Measurements from ENCODE around the gene SRPRB.
"Not testable (repeated sequence)": the region's sequence is repeated elsewhere in the genome, so short reads cannot be mapped to it uniquely, and the experiment has no call there.

The SRPRB gene

DNA sequence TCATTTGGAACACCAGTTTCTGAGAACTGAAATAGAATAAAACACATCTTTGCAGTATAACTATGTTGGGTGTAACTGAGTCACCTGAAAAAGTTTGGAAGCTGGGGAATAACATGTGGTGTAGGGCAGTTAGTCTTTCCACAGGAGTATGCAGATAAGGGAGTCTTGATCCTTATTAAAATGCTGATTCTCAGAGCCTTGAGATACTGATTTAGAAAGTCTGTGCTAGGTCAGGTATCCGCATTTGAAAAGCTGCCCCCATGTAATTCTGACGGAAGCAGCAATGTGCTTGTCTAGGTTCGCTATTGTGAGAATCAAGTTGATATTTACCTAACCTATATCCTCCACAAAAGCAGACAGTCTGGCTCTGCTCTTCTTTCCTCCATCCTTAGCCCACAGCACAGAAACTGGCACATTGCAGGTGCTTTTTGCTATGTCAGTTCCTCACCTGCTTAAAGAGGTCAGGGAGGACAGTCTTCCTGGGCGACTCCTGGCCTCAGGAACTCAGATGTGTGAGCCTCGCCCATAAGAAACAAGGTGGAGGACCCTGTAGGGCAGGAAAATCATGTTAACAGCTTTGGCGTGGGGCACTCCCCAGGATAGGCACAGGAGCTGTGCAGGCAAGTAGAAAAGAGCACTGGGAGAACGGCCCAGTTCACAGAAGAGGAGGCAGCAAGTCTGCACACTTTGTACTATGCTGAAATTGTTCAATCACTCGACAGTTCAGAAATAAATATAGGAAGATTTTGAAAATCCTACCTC is 27.6 kb upstream of the SRPRB start:
- no peak for DNase-seq (ENCODE audit: low read depth, low spot score)

DNA sequence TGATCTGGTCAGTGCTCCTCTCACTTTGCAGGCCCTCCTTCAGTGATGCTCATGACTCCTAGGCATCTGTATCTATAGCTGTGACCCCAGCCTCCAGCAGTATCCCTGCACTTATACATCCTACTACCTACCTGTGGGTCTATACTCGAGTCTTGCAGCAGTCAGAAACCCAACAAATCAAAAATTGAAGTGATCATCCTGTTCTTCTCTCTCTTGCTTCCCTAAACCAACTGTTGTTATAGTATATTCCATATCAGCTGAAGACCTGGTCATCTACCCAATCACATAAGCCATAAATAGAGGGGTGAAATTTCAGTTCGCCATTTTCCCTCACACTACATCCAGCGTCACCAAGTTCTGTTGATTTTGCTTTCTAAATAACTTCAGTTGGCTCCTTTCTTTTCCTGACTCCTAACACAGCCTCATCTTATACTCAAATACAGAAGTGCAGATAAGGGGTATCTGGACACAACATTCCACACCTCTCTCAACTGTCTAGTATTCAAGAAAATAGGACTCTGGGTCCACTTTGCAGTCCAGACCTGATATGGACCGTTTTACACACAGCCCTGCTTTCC is 25.9 kb upstream of the SRPRB start:
- no peak for DNase-seq (ENCODE audit: low read depth, low spot score)

DNA sequence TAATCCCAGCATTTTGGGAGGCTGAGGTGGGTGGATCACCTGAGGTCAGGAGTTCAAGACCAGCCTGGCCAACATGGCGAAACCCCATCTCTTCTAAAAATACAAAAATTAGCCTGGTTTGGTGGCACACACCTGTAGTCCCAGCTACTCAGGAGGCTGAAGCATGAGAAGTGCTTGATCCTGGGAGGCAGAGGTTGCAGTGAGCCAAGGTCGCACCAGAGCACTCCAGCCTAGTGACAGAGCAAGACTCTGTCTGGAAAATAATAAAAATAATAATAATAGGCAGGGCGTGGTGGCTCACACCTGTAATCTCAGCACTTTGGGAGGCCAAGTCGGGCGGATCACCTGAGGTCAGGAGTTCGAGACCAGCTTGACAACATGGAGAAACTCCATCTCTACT is 24.9 kb upstream of the SRPRB start:
- not testable (repeated sequence) for DNase-seq (ENCODE audit: low read depth, low spot score)

DNA sequence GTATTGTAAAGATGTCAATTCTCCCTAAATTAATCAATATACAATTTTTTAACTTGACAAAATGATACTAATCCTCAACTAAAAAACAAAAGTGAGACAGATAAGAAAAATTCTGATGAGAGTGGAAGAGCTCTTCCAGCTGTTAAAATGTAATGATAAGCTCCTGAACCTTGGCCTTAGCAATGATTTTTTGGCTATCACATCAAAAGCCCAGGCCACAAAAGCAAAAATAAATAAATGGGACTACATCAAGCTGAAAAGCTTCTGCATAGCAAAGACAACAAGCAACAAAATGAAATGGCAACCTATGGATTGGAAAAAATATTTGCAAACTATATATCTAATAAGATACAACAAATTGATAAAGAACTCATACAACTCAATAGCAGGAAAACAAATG is 24.0 kb upstream of the SRPRB start:
- DNase-seq (ENCODE audit: low read depth, low spot score), result no peak

DNA sequence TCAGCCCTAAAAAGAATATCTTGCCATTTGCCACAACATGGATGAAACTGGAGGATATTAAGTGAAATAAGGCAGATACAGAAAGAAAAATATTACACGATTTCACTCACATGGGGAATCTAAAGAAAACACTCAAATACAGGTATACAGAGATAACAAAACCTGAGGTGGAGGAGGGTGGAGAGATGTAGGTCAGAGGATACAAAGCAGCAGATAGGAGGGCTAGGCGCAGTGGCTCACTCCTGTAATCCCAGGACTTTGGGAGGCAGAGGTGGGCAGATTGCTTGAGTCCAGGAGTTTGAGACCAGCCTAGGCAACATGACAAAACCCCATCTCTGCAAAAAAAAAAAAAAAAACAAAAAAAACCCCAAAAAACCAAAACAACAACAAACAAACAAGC is 23.2 kb upstream of the SRPRB start:
- DNase-seq (ENCODE audit: low read depth, low spot score), result no peak

DNA sequence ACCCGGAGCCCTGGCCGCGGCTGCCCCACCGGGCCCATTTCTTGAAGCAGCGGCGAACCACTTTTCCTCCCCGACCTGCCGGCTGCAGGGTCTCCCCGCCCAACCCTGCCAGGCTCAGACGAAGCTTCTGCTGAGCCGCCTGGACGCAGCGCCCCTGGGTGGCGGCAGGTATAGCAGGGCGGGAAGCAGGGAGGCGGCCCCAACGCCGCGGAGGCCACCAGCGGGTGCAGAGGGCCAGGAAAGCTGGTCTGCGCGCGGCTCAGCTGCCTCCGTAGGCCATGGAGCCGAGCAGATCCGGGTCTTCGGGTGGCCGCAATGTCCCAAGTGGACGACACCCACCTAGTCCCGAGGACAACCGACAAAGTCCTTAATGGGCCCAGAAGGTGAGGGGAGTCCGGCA is 21.9 kb upstream of the SRPRB start:
- DNase-seq (ENCODE audit: low read depth, low spot score), result no peak

DNA sequence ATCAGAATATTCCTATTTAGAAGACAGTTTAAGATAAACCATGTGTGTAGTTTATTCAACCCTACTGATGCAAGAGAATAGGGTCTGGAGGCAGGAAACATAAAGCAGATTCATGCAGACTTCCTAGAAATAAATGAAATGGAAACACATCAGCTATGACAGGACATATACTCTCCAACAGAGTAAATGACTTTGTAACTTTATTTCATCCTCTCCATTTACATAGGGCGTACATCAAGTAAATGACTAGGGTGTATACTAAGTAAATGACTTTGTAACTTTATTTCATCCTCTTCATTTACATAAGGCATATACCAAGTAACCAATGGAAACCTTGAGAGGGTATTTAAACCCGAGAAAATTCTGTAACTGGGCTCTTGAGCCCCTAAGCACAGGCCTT is 17.6 kb upstream of the SRPRB start:
- DNase-seq (ENCODE audit: low read depth, low spot score), result no peak

DNA sequence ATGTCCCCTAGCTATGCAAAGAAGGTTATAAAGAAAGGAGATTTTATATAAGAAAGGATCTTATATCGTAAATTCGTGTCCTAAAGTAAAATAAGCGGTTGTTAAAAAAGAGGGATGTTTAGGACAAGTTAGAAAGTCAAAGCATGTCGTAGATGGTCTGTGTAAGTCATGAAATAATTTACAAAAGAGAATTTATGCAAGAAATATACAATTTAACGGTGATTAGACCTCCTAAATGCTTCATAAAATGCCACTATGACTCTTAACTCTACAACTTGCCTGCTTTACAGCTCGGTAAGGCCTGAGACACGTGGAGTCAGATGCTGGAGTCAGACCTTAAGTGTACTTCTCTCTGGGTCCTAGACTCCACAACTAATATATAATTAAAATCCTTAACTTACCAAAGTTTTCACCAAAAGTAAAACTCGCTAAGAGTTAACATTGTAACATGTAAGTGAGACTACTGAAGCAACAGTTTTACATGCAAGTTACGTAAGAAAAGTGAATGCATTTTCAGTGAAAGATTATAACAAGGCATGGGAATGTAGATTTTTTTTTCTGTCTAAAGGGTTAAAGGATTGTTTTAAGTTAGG is 13.3 kb upstream of the SRPRB start:
- DNase-seq (ENCODE audit: low read depth, low spot score), result no peak

DNA sequence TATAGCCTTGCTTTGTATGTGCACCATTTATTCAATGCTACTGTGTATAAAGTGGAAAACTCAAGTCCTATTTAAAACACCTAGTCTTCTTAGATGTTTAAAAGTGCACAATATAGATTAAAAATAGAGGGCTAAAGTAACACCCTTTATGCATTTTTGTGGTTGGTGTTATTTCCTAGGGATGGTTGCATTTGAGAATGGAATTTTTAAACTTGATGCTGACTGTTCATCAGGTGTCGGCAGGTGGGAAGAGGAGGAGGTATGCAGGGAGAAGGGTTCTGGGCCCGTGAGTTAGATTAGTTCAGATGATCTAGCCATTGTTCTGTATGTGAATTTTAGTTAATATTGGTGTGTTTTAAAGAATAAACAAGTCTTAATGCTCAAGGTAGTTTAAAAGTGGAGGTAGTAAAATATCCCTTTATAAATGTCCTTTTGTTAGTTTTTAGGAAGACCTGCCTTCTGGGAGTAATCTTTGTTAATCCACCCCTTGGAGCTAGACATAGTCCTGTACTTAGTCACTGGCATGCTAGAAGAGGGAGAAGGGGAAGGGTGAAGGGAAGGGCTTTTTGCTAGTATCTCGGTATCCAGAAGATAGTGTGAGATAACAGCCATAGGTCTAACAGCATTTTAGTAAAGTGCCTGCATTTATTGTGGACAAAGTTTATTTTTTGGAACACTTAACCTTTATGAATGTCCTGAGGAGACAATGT is 8.1 kb upstream of the SRPRB start:
- no peak for DNase-seq (ENCODE audit: low read depth, low spot score)

DNA sequence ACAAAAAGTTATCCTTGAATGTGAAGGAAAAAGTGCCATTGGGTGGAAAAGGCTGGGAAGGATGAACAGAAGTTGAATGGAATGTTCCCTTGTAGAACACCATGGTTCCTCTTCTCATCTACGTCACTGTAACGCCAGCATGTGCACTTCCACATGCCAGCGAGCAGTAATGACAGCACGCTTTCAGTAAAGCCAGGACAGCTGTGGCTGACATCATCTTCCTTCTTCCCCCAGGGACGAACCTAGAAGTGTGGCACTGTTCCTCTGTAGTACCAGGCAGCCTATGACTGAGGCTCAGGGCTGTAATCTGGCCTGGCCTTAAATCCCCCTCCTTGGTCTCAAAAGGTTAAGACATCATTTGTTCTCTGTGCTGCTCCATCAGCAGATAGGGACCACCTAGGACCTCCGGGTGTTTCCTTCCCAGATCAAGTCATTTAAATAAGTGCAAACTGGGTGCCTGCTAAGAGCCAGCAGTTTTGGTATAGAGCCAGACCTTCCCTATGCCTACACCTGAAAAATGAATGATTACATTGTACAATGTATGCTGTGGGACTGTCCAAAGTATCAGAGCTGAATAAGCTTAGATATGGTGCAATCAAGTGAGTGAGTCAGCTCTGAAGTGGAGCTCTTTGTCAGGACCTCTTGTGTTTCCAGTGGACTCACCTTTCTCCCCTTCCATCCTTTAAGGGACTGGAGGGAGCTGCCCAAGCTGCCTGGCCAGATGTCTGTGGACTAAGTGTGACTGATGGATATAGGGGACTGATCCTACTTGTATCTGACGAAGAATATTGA is 5.6 kb upstream of the SRPRB start:
- DNase-seq (ENCODE audit: low read depth, low spot score), result no peak

DNA sequence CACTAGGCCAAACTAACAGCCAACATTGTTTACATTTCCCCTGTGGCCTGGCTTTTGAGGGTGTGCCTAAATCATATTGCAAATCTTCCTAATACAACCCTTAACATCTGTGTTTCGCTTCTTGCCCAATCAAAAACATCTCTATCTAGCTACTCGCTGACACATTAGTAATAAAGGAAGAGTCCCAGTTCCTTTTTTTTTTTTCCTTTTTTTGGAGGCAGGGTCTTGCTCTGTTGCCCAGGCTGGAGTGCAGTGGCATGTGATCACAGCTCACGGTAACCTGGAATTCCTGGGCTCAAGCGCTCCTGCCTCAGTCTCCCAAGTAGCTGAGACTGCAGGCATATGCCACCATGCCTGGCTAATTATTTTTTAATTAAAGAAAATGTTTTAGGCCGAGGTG is 2.1 kb upstream of the SRPRB start:
- DNase-seq (ENCODE audit: low read depth, low spot score), result no peak

DNA sequence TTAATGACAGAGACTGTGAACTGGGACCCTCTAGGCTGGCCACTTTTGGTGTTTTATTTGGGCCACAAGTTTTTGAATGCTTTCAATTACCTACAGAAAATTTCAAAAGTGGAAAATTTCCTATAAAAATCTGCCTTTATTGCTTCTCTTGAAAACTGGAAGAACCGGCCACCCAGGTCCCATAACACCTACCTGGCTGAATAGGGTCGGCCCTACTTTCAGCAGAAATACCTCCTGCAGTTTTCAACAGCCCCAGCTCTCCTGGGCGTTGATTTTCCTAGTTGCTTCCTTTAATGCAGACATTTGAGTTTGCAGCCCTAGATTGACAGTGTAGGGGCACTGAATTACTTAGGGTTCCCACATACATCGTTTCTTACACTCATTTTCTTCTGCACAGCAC is 719 bp upstream of the SRPRB start:
- DNase-seq (ENCODE audit: low read depth, low spot score), result no peak

DNA sequence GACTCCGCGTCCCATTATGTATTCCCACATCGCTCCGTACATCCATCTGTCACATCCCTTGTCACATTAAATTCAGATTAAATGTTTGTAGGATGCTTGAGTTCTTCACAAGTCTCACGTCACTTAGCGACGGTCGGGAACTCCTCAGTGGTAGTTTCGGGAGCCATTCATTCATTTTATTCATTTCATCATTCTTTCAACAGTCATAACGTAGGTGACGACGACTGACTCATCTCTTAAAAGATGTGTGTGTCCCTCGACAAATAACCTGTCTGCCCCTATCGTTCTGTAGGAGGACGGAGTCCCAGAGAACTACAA is 272 bp upstream of the SRPRB start:
- DNase-seq (ENCODE audit: low read depth, low spot score), result no peak

DNA sequence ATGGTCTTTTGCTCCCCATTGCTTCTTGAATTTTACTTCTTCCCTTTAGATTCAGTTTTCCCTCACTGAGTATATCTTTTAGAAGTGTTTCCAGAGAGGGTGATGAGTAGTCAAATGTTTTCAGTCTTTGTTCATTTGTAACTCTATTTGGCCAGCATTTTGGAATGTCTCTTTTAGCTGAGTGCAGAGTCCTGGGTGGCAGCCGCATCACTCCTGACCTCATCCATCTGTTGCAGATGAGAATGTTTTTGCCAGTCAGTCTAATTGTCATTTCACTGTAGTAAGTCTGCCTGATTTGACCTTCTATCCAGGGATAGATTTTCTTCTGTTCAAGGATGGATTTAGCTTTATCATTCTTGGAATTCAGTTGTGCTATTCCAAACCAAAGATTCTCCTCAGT is 7.3 kb downstream of the SRPRB start:
- DNase-seq (ENCODE audit: low read depth, low spot score), result no peak

DNA sequence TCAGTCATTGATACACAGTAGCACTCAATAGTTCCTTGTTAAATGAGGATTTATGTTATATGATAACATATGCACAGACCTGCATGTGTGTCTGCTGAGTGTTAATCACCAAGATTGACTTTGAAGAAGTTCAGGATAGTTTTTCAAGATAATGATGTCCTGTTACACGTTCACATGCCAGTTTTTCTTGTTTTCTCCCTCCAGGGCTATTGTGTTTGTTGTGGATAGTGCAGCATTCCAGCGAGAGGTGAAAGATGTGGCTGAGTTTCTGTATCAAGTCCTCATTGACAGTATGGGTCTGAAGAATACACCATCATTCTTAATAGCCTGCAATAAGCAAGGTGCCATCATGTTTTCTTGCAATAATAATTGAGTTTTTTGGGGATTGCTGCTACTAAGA is 9.8 kb downstream of the SRPRB start:
- no peak for DNase-seq (ENCODE audit: low read depth, low spot score)

DNA sequence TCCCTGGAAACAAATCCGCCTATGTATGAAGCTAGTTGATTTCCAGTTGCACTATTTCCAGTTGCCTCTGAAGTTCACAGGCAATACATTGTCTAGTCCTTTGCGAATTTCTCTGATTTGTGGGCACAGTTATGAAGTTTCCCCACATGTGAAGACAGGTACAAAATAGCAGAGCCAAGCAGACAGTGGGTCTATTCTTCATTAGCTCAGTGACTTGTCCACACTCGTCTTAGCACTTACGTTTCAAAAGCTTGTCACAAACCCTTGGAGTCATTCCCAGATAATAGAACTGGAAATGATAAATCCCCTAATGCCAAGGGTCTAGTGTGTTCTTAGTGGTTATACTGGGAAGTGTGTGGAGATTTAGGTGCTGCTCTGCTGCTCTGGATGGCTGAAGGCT is 14.5 kb downstream of the SRPRB start:
- DNase-seq (ENCODE audit: low read depth, low spot score), result no peak

DNA sequence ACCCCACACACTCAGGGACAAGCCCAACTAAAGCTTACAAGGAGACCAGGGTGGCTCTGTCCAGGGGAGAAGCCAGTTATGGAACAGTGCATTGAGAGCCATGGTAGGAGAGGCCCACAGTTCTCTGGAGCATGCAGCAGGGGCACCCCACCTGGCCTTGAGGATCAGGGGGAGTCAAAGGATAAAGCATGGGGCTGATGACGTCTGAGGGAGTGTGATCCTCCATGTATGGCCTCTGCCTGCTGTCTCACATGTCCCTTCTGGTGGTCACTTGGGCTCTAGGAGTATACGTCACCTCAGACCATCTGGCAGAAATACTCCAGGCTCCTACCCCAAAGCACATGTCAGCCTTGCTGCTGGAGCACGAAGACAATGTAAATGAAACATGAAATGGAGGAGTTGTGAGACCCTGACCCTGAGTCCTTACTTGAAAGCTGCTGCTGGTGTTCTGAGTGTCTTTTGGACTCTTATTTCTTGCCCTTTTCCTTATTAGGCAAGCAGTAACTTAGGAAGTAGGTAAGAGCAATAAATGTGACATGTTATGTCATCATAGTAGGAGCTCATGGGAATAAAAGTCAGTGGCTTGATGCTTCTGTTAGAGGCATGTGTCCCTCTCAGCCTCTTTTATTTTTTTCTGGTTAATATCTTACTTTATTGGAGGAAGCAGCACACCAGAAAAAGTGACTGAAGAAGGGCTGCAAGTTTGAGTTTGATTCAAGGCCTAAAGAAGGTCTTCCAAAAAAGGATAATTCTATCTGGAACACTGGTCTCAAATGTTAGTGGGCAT is 15.5 kb downstream of the SRPRB start:
- no peak for DNase-seq (ENCODE audit: low read depth, low spot score)

DNA sequence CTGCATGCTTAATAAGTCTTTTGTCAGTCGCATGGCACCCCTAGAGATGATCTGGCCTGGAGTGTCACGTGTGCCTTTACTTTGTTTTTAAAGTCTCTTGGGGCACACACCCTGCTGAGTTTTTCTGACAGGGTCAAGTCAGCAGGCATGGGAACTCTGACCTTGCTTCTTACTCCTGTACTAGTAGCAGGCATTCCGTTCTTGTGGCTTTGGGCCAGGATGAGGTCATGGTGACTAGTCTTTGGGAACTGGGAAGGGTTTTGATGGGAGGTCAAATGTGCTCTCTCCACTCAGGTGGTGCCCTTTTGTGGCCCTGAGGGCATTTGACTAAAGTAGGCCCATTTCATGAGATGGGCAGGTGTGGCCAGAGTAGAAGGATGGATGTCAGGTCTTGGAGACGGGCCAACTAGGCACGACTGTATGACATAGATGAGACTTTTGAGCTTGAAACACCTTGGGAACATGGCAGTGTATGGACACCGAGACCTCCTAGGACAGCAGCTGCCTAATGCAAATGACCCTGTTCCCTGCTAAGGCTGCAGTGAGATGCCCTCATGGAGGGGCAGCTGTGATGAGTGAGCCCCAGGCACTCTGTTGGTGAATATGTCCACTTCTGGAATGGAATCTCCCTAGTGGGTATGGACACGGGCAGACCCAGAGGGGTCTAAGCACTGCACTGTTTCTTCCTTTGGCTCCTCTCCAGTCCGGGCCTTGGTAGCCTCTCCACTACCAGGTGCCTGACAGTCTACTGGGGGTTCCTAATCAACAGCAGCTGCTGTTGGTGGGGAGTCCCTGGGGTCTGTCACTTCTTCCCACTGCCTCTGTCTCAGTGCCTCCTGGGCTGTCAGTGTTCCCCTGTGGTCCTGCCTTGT is 16.4 kb downstream of the SRPRB start:
- DNase-seq (ENCODE audit: low read depth, low spot score), result peak; percentile 63

DNA sequence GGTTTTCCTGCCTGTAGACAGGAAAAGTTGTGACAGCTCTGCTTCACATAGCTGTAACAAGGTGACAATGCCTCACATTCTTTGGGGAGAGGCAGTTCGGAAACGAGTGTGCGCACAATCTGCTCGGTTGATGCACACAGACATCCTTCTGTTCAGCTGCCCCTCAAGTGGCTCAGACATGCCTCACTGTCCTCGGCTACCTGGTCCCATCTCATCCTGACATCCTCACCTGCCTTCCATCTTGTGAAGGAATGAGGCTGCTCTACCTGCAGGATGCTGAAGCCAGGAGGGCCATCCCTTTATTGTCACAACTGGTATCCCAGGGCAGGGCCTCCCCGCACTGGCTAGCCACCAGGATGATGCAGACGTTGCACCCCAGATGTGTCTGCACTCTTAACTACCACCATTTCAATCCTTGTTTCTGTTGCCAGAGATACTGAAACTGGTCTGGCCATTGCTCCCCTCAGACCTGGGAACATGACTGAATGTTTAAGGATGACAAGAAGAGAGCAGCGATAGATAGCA is 19.4 kb downstream of the SRPRB start:
- no peak for DNase-seq (ENCODE audit: low read depth, low spot score)
